Upper lobe of left lung (tissue), 4 donors: Measurements from ENCODE around the gene PDIA6.

Experiments used
- CTCF ChIP-seq, 6 experiments: fragments of 450-650 bp in 4 of 6; fragments of 200-600 bp in 2 of 6; sonication (generic) in 2 of 6; IDR thresholded peaks; one replicate each; pipeline ENCODE4 v1.5.1; 2016 to 2019; ENCODE audit warnings: antibody characterized with exemption in 6 of 6
- EP300 ChIP-seq, 4 donors: sonication (generic); formaldehyde crosslinking; IDR thresholded peaks; one replicate each; pipeline ENCODE4 v1.5.1; 2017; ENCODE audit warnings: antibody characterized with exemption in 4 of 4, control low read depth in 2 of 4
- POLR2A ChIP-seq, 4 donors: fragments of 450-650 bp; IDR thresholded peaks; one replicate each; pipeline ENCODE4 v1.5.1; 2016 to 2017; ENCODE audit warnings: antibody characterized with exemption in 4 of 4, mild to moderate bottlenecking in 2 of 4
- POLR2AphosphoS5 ChIP-seq, 2 donors: sonication (generic); formaldehyde crosslinking; IDR thresholded peaks; one replicate each; pipeline ENCODE4 v1.5.1; 2017; ENCODE audit warnings: antibody characterized with exemption in 2 of 2

- TF ChIP-seq EP300 (IDR thresholded peaks at IDR 0.05) (no peak), CTCF (IDR thresholded peaks at IDR 0.05) (no peak), POLR2AphosphoS5 (IDR thresholded peaks at IDR 0.05) (no peak), POLR2A (IDR thresholded peaks at IDR 0.05) (no peak)
These were observed 32.7 kb downstream of the PDIA6 start for GRCh38 chr2:10779776-10780490.
